HEK293 (cell line): ENCODE data around the gene ZFYVE28.

ENCODE experiments used
- CTCF ChIA-PET: fragments of 350-600 bp; formaldehyde crosslinking; extraction: SDS; loops from one replicate; lab custom pipeline; 2021; ENCODE audit warnings: antibody characterized with exemption; lab: Yijun Ruan, JAX
- POLR2A ChIA-PET: fragments of 300-600 bp; formaldehyde crosslinking; extraction: SDS; loops from one replicate; lab custom pipeline; 2020; ENCODE audit warnings: antibody characterized with exemption, inconsistent platforms; lab: Yijun Ruan, JAX
- H3K27ac ChIP-seq: fragments of 200-500 bp; sonication (Bioruptor generic); 2 replicates; pipeline ENCODE4 v1.5.1; 2014; ENCODE audit warnings: low read depth, low read length, control low read depth, inconsistent platforms; ENCODE audit errors: extremely low read depth
- H3K36me3 ChIP-seq, 2 experiments: fragments of 200-500 bp in 1 of 2; sonication (Bioruptor generic) in 1 of 2; 1 replicate in 1 of 2; 2 replicates in 1 of 2; pipeline ENCODE4 v1.5.1; 2014 to 2017; ENCODE audit warnings: inconsistent platforms in 2 of 2, low read length in 2 of 2; ENCODE audit not compliant: control insufficient read depth in 2 of 2, insufficient read depth in 1 of 2
- H3K4me1 ChIP-seq: fragments of 200-500 bp; sonication (Bioruptor generic); 2 replicates; pipeline ENCODE4 v1.5.1; 2014; ENCODE audit warnings: mild to moderate bottlenecking, low read length, inconsistent platforms; ENCODE audit not compliant: control insufficient read depth, insufficient read depth
- H3K4me3 ChIP-seq: 2 replicates; pipeline ENCODE4 v1.5.1; 2011; ENCODE audit warnings: low read depth, mild to moderate bottlenecking, control low read depth, low read length, moderate library complexity
- H3K9me3 ChIP-seq: fragments of 200-500 bp; sonication (Bioruptor generic); 2 replicates; pipeline ENCODE4 v1.5.1; 2014; ENCODE audit warnings: low read depth, low read length, inconsistent platforms; ENCODE audit not compliant: control insufficient read depth, insufficient read depth
- GFI1B ChIP-seq: fragments of 450-650 bp; formaldehyde crosslinking; IDR thresholded peaks from 2 replicates; pipeline ENCODE4 v1.5.1; 2016; ENCODE audit warnings: missing biosample characterization, missing genetic modification characterization
- GLI2 ChIP-seq: fragments of 450-650 bp; formaldehyde crosslinking; IDR thresholded peaks from 2 replicates; pipeline ENCODE4; 2017; ENCODE audit warnings: missing biosample characterization, missing genetic modification characterization, low read depth, borderline replicate concordance
- GLIS1 ChIP-seq: fragments of 450-650 bp; formaldehyde crosslinking; IDR thresholded peaks from 2 replicates; pipeline ENCODE4 v1.5.1; 2016; ENCODE audit warnings: missing biosample characterization, missing genetic modification characterization
- ZBTB44 ChIP-seq: fragments of 450-650 bp; IDR thresholded peaks from 2 replicates; pipeline ENCODE4 v1.5.1; 2018; ENCODE audit warnings: missing biosample characterization, mild to moderate bottlenecking, missing genetic modification characterization
- ZBTB6 ChIP-seq: fragments of 450-650 bp; formaldehyde crosslinking; IDR thresholded peaks from 2 replicates; pipeline ENCODE4 v1.5.1; 2017; ENCODE audit warnings: missing biosample characterization, missing genetic modification characterization
- ZFHX2 ChIP-seq: fragments of 450-650 bp; formaldehyde crosslinking; conservative IDR thresholded peaks from 2 replicates; pipeline ENCODE4 v1.5.1; 2016; ENCODE audit warnings: missing biosample characterization, missing genetic modification characterization
- ZFP37 ChIP-seq: fragments of 450-650 bp; formaldehyde crosslinking; IDR thresholded peaks from 2 replicates; pipeline ENCODE4 v1.5.1; 2016; ENCODE audit warnings: missing biosample characterization, missing genetic modification characterization
- ZNF133 ChIP-seq: fragments of 450-650 bp; formaldehyde crosslinking; IDR thresholded peaks from 2 replicates; pipeline ENCODE4 v1.5.1; 2016; ENCODE audit warnings: missing biosample characterization, missing genetic modification characterization
- ZNF157 ChIP-seq: fragments of 450-650 bp; formaldehyde crosslinking; IDR thresholded peaks from 2 replicates; pipeline ENCODE4 v1.5.1; 2016; ENCODE audit warnings: missing biosample characterization, missing genetic modification characterization
- ZNF174 ChIP-seq: fragments of 450-650 bp; formaldehyde crosslinking; IDR thresholded peaks from 2 replicates; pipeline ENCODE4 v1.5.0; 2017; ENCODE audit warnings: missing biosample characterization, mild to moderate bottlenecking, missing genetic modification characterization
- ZNF18 ChIP-seq: fragments of 450-650 bp; formaldehyde crosslinking; IDR thresholded peaks from 2 replicates; pipeline ENCODE4 v1.5.1; 2016; ENCODE audit warnings: missing biosample characterization, missing genetic modification characterization
- ZNF280D ChIP-seq: fragments of 450-650 bp; formaldehyde crosslinking; IDR thresholded peaks from 2 replicates; pipeline ENCODE4 v1.5.1; 2016; ENCODE audit warnings: missing biosample characterization, missing genetic modification characterization
- ZNF354C ChIP-seq: fragments of 450-650 bp; formaldehyde crosslinking; IDR thresholded peaks from 2 replicates; pipeline ENCODE4 v1.5.1; 2016; ENCODE audit warnings: missing biosample characterization, missing genetic modification characterization, low read depth, borderline replicate concordance
- ZNF362 ChIP-seq: fragments of 450-650 bp; formaldehyde crosslinking; IDR thresholded peaks from 2 replicates; pipeline ENCODE4 v1.5.1; 2016; ENCODE audit warnings: missing biosample characterization, missing genetic modification characterization
- ZNF610 ChIP-seq: fragments of 450-650 bp; formaldehyde crosslinking; IDR thresholded peaks from 2 replicates; pipeline ENCODE4 v1.5.1; 2016; ENCODE audit warnings: missing biosample characterization, missing genetic modification characterization, borderline replicate concordance
- ZNF670 ChIP-seq: fragments of 450-650 bp; formaldehyde crosslinking; IDR thresholded peaks from 2 replicates; pipeline ENCODE4 v1.5.1; 2016; ENCODE audit warnings: missing biosample characterization, missing genetic modification characterization, low read depth
- ZNF792 ChIP-seq: fragments of 450-650 bp; formaldehyde crosslinking; IDR thresholded peaks from 2 replicates; pipeline ENCODE4 v1.5.1; 2016; ENCODE audit warnings: missing biosample characterization, missing genetic modification characterization

Gene ZFYVE28

GRCh38 chr4:2457481-2458295 lies 39.2 kb upstream of the ZFYVE28 start (continued):
- TF ChIP-seq ZNF610 (tag by site-specific recombination) (no peak), ZFP37 (tag by site-specific recombination) (no peak), GFI1B (tag by site-specific recombination) (no peak), ZNF18 (tag by site-specific recombination) (no peak), GLI2 (no peak), ZNF280D (tag by site-specific recombination) (no peak), ZFHX2 (tag by site-specific recombination) (no peak), ZNF133 (tag by site-specific recombination) (no peak)

- H3K4me1 ChIP-seq, result no peaks in the 10 kb centered on the region
- CTCF ChIA-PET, result no interaction called here
These were observed 33.7 kb upstream of the ZFYVE28 start for GRCh38 chr4:2451821-2452785.

GRCh38 chr4:2451036-2451520 lies 32.6 kb upstream of the ZFYVE28 start:
- ChIA-PET CTCF (interaction anchor here (0.6 kb wide), 2 partner anchors 9 to 23 kb away, joined by 3 to 7 read pairs; no protein-coding TSS in a partner anchor), POLR2A (no interaction called here)
- H3K9me3 ChIP-seq, result no peaks in the 10 kb centered on the region
- no peak overlapping the region for H3K4me3 ChIP-seq
- no peaks in the 10 kb centered on the region for H3K36me3 ChIP-seq
- no peak overlapping the region for H3K27ac ChIP-seq
- no peaks in the 10 kb centered on the region for H3K4me1 ChIP-seq
- TF ChIP-seq ZNF362, result no peak
- no peak for TF ChIP-seq ZNF792 (tag by site-specific recombination)
- no peak for TF ChIP-seq ZNF610 (tag by site-specific recombination)
- no peak for TF ChIP-seq ZNF174 (tag by site-specific recombination)
- no peak for TF ChIP-seq ZBTB6 (tag by site-specific recombination)
- TF ChIP-seq ZNF157, result no peak
- TF ChIP-seq ZBTB44 (tag by site-specific recombination), result no peak
- no peak for TF ChIP-seq ZNF354C (tag by site-specific recombination)
- no peak for TF ChIP-seq ZNF670 (tag by site-specific recombination)

More at GRCh38 chr4:2451821-2452785, 33.7 kb upstream of the ZFYVE28 start:
- Histone ChIP-seq H3K4me3 (no peak overlapping the region), H3K9me3 (no peaks in the 10 kb centered on the region), H3K36me3 (no peaks in the 10 kb centered on the region), H3K27ac (no peak overlapping the region)
- POLR2A ChIA-PET, result no interaction called here
- TF ChIP-seq GLIS1 (tag by site-specific recombination) (0 out of 2 replicates have a peak, but pooled peaks have one; percentile 1), ZBTB44 (tag by site-specific recombination) (no peak)
- TF ChIP-seq, all 188 proteins: peak for 1
